GM12878 (cell line): ENCODE data around the gene FTL. TPM values are rescaled to one million over a fixed set of nuclear protein-coding genes. Genes with fewer than 3 reads are reported as not detected.

ENCODE experiments used
- ATF2 ChIP-seq: IDR thresholded peaks from 2 replicates; pipeline ENCODE4 v1.6.1; 2012; ENCODE audit warnings: low read length, inconsistent platforms
- BCL3 ChIP-seq: IDR thresholded peaks from 2 replicates; pipeline ENCODE4 v1.6.1; 2011; ENCODE audit warnings: borderline replicate concordance, low read depth, mild to moderate bottlenecking, moderate library complexity, low read length; ENCODE audit not compliant: insufficient read depth, poor library complexity, severe bottlenecking
- CBFB ChIP-seq: IDR thresholded peaks from 2 replicates; pipeline ENCODE4 v1.6.1; 2016; ENCODE audit warnings: antibody characterized with exemption, low read depth
- FOXK2 ChIP-seq: fragments of 450-650 bp; IDR thresholded peaks from 2 replicates; pipeline ENCODE4 v1.6.1; 2017; ENCODE audit warnings: mild to moderate bottlenecking, moderate library complexity
- HCFC1 ChIP-seq: fragments of 150-350 bp; IDR thresholded peaks from 2 replicates; pipeline ENCODE4 v1.6.1; 2014; ENCODE audit warnings: low read length
- HSF1 ChIP-seq: fragments of 150-350 bp; IDR thresholded peaks from 2 replicates; pipeline ENCODE4 v1.6.1; 2014; ENCODE audit warnings: mild to moderate bottlenecking, low read depth, low read length
- MLLT1 ChIP-seq: fragments of 450-650 bp; IDR thresholded peaks from 2 replicates; pipeline ENCODE4 v1.6.1; 2016; ENCODE audit warnings: mild to moderate bottlenecking
- MYC ChIP-seq: IDR thresholded peaks from 2 replicates; pipeline ENCODE4 v1.6.1; 2011; ENCODE audit warnings: mild to moderate bottlenecking, low read length, moderate library complexity, inconsistent platforms; ENCODE audit not compliant: insufficient read depth, insufficient replicate concordance, insufficient read length, severe bottlenecking
- NRF1 ChIP-seq: conservative IDR thresholded peaks from 2 replicates; pipeline ENCODE4 v1.6.1; 2011; ENCODE audit warnings: mild to moderate bottlenecking, low read depth, low read length, improper control_type of control experiment
- PAX8 ChIP-seq: fragments of 450-650 bp; IDR thresholded peaks from 2 replicates; pipeline ENCODE4 v1.6.1; 2017; ENCODE audit warnings: mild to moderate bottlenecking, moderate library complexity
- SP1 ChIP-seq: IDR thresholded peaks from one replicate; pipeline ENCODE4 v1.6.1; 2011; ENCODE audit warnings: low read depth, low read length
- STAT1 ChIP-seq: fragments of 450-650 bp; conservative IDR thresholded peaks from 2 replicates; pipeline ENCODE4 v1.6.1; 2014; ENCODE audit warnings: antibody characterized with exemption, mild to moderate bottlenecking
- ZBTB11 ChIP-seq: fragments of 450-650 bp; formaldehyde crosslinking; IDR thresholded peaks from 2 replicates; pipeline ENCODE4 v1.5.0; 2022; ENCODE audit warnings: mild to moderate bottlenecking, missing genetic modification characterization
- ZBTB4 ChIP-seq: fragments of 450-650 bp; formaldehyde crosslinking; IDR thresholded peaks from 2 replicates; pipeline ENCODE4 v1.4.0; 2022; ENCODE audit warnings: mild to moderate bottlenecking, moderate library complexity
- ZNF217 ChIP-seq: fragments of 450-650 bp; IDR thresholded peaks from 2 replicates; pipeline ENCODE4 v1.6.1; 2017; ENCODE audit warnings: antibody characterized with exemption, mild to moderate bottlenecking
- polyA plus RNA-seq, 11 experiments: library from polyadenylated mRNA; depleted of rRNA in 4 of 11; unstranded in 6 of 11; stranded (reverse) in 5 of 11; fragments of >200 nt; fragmentation: Nextera tagmentation in 4 of 11; fragmentation: Illumina TruSeq in 1 of 11; extraction: Ambion mirVana in 4 of 11; extraction: Trizol in 1 of 11; gene quantifications; 1 replicate in 1 of 11; 2 replicates in 10 of 11; pipeline versions ENCODE4 v1.2.1 to v1.2.3, GENCODE V29; 2011 to 2016; ENCODE audit warnings: inconsistent platforms in 2 of 11, missing spikeins in 2 of 11, low read depth in 1 of 11
- total RNA-seq, 4 experiments: library from RNA; depleted of rRNA in 3 of 4; stranded (reverse); fragments of >200 nt in 3 of 4; fragmentation: Illumina TruSeq in 1 of 4; extraction: Trizol in 1 of 4; gene quantifications; 2 replicates each; pipeline versions ENCODE4 v1.2.1 to v1.2.3, GENCODE V29; 2013 to 2021

FTL gene
- total and polyA plus RNA-seq, 10 of the 15 experiments (the other 5 are each of a cell fraction or from before 2014, with no cell fraction given), result 364 to 8,913 (median 1,595) TPM

GRCh38 chr19:48963371-48964204, 1.5 kb upstream of the FTL start (continued):
- no peak for TF ChIP-seq ZBTB11
- peak; percentile 28; the same call in 1 of the 2 replicates for TF ChIP-seq HCFC1
- no peak for TF ChIP-seq STAT1
- no peak for TF ChIP-seq ZNF217
- TF ChIP-seq FOXK2, result no peak
- no peak for TF ChIP-seq MYC
- no peak for TF ChIP-seq ZBTB4 (CRISPR knock-in tag)
- no peak for TF ChIP-seq CBFB
- TF ChIP-seq PAX8, result no peak
- TF ChIP-seq SP1, result peak; percentile 77
- TF ChIP-seq ATF2, result peak; percentile 69; the same call in 1 of the 2 replicates
- TF ChIP-seq BCL3, result peak; percentile 78
- no peak for TF ChIP-seq NRF1
- 0 out of 2 replicates have a peak, but pooled peaks have one; percentile 31 for TF ChIP-seq MLLT1
- TF ChIP-seq HSF1, result peak; percentile 48; the same call in 1 of the 2 replicates
